Measurements from ENCODE around the gene SMC5.

DNA sequence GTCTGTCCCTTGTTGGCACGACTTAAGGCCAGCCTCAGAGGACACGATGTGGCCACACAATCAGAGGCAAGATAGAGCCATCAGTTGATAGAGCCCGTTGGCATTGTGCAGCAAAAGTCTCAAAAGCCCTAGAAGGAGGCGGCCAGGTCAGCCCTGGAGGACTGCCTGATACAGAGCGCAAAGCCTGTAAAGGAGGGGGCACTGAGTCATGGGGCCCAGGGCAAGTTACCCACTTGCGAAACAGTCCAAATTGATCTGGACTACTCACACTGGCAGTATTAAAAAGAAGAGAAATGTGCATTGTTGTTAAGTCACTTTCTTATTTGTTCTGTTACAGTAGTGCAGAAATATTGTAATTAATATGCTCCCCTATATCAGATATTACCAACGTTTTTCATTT lies 104.2 kb downstream of the SMC5 start:
- TF ChIP-seq JUND (IDR thresholded peaks at IDR 0.05) (no peak), TAF1 (conservative IDR thresholded peaks at IDR 0.05) (no peak), HNF4A (conservative IDR thresholded peaks at IDR 0.05) (no peak), RAD21 (IDR thresholded peaks at IDR 0.05) (no peak), YY1 (IDR thresholded peaks at IDR 0.05) (no peak), RXRA (IDR thresholded peaks at IDR 0.05) (no peak), SP1 (IDR thresholded peaks at IDR 0.05) (no peak)
- TF ChIP-seq, protein P1, sequence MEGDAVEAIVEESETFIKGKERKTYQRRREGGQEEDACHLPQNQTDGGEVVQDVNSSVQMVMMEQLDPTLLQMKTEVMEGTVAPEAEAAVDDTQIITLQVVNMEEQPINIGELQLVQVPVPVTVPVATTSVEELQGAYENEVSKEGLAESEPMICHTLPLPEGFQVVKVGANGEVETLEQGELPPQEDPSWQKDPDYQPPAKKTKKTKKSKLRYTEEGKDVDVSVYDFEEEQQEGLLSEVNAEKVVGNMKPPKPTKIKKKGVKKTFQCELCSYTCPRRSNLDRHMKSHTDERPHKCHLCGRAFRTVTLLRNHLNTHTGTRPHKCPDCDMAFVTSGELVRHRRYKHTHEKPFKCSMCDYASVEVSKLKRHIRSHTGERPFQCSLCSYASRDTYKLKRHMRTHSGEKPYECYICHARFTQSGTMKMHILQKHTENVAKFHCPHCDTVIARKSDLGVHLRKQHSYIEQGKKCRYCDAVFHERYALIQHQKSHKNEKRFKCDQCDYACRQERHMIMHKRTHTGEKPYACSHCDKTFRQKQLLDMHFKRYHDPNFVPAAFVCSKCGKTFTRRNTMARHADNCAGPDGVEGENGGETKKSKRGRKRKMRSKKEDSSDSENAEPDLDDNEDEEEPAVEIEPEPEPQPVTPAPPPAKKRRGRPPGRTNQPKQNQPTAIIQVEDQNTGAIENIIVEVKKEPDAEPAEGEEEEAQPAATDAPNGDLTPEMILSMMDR (IDR thresholded peaks at IDR 0.05; ENCODE audit: low read depth, low read length, missing input control): no peak
- TF ChIP-seq, protein P2, sequence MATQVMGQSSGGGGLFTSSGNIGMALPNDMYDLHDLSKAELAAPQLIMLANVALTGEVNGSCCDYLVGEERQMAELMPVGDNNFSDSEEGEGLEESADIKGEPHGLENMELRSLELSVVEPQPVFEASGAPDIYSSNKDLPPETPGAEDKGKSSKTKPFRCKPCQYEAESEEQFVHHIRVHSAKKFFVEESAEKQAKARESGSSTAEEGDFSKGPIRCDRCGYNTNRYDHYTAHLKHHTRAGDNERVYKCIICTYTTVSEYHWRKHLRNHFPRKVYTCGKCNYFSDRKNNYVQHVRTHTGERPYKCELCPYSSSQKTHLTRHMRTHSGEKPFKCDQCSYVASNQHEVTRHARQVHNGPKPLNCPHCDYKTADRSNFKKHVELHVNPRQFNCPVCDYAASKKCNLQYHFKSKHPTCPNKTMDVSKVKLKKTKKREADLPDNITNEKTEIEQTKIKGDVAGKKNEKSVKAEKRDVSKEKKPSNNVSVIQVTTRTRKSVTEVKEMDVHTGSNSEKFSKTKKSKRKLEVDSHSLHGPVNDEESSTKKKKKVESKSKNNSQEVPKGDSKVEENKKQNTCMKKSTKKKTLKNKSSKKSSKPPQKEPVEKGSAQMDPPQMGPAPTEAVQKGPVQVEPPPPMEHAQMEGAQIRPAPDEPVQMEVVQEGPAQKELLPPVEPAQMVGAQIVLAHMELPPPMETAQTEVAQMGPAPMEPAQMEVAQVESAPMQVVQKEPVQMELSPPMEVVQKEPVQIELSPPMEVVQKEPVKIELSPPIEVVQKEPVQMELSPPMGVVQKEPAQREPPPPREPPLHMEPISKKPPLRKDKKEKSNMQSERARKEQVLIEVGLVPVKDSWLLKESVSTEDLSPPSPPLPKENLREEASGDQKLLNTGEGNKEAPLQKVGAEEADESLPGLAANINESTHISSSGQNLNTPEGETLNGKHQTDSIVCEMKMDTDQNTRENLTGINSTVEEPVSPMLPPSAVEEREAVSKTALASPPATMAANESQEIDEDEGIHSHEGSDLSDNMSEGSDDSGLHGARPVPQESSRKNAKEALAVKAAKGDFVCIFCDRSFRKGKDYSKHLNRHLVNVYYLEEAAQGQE (IDR thresholded peaks at IDR 0.05): no peak
- TF ChIP-seq, protein P3, sequence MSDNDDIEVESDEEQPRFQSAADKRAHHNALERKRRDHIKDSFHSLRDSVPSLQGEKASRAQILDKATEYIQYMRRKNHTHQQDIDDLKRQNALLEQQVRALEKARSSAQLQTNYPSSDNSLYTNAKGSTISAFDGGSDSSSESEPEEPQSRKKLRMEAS (IDR thresholded peaks at IDR 0.05): no peak

Data from liver (tissue), 3 donors.